GM12864 (cell line): ENCODE results near the gene OR5K1.

ENCODE experiments used
- DNase-seq: peaks from one replicate; pipeline ENCODE4 v3.0.0-alpha.2; 2011; ENCODE audit warnings: low read depth
- H3K4me3 ChIP-seq: 2 replicates; pipeline ENCODE4 v1.5.1; 2011; ENCODE audit warnings: mild to moderate bottlenecking, low read depth, low read length, control low read depth
- TF ChIP-seq, protein P1 (sequence below): IDR thresholded peaks from 2 replicates; pipeline ENCODE4 v1.5.1; 2011; ENCODE audit warnings: low read depth, mild to moderate bottlenecking, moderate library complexity, low read length, control low read depth, inconsistent platforms; ENCODE audit errors: missing control alignments

The OR5K1 gene

DNA sequence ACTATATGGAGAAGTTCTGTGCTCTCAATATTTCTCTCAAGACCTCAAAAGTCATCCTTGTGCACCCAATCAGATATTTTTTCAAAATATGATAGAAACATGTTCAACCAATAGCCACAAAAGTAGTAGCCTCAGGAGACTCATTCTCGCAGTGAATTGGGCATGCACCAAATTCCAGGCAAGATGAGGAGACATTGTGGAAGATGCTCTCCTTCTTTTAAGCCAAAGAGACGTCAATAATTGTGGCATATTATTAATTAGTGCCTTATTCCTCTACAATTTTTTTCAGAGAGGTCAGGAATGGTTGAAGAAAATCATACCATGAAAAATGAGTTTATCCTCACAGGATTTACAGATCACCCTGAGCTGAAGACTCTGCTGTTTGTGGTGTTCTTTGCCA, 34.4 kb downstream of the OR5K1 start, which contains the start of gene OR5K2:
OR5K2 (plus strand) TSS at position 301 of the 400 bp plus-strand sequence; CDS start at position 301, 0 bp downstream.
- H3K4me3 ChIP-seq, result no peak within 1 kb of the TSS
- TF ChIP-seq, protein P1, sequence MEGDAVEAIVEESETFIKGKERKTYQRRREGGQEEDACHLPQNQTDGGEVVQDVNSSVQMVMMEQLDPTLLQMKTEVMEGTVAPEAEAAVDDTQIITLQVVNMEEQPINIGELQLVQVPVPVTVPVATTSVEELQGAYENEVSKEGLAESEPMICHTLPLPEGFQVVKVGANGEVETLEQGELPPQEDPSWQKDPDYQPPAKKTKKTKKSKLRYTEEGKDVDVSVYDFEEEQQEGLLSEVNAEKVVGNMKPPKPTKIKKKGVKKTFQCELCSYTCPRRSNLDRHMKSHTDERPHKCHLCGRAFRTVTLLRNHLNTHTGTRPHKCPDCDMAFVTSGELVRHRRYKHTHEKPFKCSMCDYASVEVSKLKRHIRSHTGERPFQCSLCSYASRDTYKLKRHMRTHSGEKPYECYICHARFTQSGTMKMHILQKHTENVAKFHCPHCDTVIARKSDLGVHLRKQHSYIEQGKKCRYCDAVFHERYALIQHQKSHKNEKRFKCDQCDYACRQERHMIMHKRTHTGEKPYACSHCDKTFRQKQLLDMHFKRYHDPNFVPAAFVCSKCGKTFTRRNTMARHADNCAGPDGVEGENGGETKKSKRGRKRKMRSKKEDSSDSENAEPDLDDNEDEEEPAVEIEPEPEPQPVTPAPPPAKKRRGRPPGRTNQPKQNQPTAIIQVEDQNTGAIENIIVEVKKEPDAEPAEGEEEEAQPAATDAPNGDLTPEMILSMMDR, result no peak
- DNase-seq, result no peak

DNA sequence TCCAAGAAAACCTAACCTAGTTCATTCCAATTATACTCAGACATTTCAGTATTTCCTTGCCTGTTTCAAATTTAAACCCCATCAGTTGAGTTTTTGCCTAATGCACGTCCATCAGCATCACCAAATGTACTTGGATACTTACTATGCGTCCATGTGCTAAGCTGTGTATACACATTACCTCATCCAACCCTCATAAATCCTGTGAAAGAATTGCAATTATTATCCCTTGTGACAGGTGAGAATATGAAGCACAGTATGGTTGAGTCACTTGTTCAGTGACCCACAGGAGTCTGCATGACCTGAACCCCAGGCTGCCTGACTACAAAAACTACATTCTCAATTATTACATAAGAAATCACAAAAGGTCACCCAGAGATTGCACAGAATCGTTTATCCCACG, 37.0 kb downstream of the OR5K1 start:
- TF ChIP-seq, protein P1, result no peak
- H3K4me3 ChIP-seq, result no peak overlapping the region
- DNase-seq, result no peak

DNA sequence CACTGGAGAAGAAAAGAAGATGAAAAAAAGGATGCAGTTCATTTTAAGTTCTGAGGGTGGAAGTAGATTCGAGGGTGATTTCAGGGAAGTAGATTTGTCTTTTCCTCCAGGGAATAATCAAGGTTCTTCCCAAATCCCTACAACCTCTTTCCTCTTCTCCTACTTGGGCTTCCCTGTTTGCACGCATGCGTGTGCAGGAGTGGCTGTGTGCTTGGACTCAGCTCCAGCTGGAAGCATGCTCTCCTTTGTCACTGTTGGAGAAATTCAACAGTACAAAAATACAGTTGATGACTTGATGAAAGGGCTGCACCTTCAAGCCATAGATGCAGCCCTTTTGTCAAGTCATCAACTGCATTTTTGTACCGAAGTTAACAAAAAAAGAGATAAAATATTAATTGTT, 38.3 kb downstream of the OR5K1 start:
- no peak overlapping the region for H3K4me3 ChIP-seq
- no peak for DNase-seq
- TF ChIP-seq, protein P1, result no peak

DNA sequence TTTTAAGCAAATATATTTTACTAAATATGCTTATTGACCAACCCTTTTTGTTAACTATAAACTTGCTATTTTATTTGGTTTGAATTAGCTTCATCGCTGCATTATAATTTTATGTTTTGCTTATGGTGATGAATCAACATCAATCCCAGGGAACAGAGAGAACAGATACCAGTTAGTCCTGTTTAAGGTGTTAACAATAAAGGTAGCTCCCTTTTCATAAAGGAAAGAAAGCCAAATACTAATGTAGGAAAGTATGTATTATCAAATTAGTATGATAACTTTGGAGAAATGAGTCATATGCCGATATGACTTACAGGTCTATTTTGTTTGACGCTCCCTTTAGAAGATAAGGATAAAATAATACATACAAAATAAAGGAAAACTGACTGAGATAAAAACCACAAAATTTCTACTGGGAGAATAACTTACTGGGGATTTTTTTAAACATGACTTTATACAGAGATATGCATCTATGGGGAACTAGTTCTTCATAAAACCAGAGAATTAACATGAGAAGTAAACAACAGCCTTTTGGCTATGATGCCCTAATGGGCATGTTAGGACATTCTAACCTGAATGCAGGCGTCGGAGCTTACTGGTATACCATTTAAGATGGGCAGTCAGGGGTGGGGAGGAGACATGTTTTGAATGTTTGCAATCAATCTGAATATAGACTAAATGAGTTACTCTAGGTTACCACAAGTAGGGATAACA, 39.0 kb downstream of the OR5K1 start:
- H3K4me3 ChIP-seq, result no peak overlapping the region
- TF ChIP-seq, protein P1, result no peak

DNA sequence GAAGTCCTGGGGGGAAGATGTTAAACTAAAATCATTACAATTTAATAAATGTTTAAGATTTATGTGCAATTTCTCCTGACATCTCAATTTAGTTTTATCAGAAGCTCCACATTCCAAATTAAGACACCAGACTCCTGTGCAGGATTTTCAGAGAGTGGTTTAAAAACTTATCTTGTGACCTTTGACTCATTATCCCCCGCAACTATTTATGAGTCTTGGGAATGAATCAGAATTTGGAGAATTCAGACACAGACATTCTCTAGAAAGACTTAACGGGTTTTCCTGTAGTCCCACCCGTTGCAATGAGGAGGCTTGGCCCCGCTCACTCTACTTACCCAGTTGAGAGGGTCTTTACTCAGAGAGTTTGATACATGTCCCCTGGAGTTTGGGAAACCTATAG, 41.5 kb downstream of the OR5K1 start:
- TF ChIP-seq, protein P1, result no peak
- DNase-seq, result no peak
- H3K4me3 ChIP-seq, result no peak overlapping the region

More for the DNA sequence above, 39.0 kb downstream of the OR5K1 start:
- no peak for DNase-seq

DNA sequence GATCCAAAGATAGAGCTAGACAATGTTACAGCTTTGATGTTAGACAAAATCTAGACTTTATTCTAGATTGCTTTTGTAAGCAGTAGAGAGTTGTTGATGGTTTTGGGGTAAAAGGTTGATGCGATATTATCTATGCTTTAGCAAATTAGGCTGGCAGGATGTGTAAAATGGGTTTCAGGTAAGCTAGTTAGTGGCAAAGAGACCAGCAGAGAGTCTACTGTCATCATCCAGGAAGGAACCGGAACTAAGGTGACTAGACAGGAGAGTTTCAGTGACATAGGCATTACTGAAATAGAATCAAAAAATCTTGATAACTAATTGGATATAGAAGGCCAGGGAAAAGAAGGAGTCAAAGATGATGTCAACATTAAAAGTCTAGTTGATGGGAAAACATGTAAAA, 45.6 kb downstream of the OR5K1 start:
- no peak for DNase-seq
- TF ChIP-seq, protein P1, result no peak
- H3K4me3 ChIP-seq, result no peak overlapping the region

DNA sequence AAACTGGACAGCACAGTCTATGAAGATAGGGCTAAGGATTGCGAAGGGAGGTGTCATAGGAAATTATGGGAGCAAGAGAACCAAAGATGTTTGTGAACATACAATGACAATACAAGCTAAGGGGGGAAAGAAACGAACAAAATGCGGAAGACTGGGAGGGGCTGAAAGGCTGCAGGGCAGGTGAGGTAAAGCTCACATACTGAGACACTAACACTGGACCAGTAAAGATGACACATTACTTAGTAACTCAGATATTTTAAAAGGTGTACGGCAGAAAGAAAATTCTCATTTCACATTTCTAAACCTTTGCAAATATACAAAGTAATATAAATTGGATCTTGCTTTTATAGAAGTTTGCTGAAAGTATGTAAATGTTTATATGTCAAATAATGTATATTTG, 49.6 kb downstream of the OR5K1 start:
- no peak overlapping the region for H3K4me3 ChIP-seq
- TF ChIP-seq, protein P1, result no peak
- no peak for DNase-seq
